Fibroblast of lung (primary cell): ENCODE results near the gene TGFB3. TPM values are rescaled to one million over a fixed set of nuclear protein-coding genes. Genes with fewer than 3 reads are reported as not detected.
A peak's percentile ranks its signal among the peaks of the same experiment; 100 is the strongest.

Source experiments
- DNase-seq, 2 donors: peaks; one replicate each; pipeline versions ENCODE4 v3.0.0 to v3.0.0-alpha.2; 2010; ENCODE audit warnings: low read depth in 2 of 2
- H2AFZ ChIP-seq: 2 replicates; pipeline ENCODE4 v1.5.1; 2012; ENCODE audit warnings: low read length, control low read depth, inconsistent platforms
- H3K27ac ChIP-seq: 2 replicates; pipeline ENCODE4 v1.5.1; 2011; ENCODE audit warnings: low read length, control low read depth; ENCODE audit not compliant: insufficient read depth
- H3K27me3 ChIP-seq: 2 replicates; pipeline ENCODE4 v1.5.1; 2011; ENCODE audit warnings: mild to moderate bottlenecking, low read length; ENCODE audit not compliant: control insufficient read depth, insufficient read depth
- H3K36me3 ChIP-seq: 2 replicates; pipeline ENCODE4 v1.5.1; 2011; ENCODE audit warnings: low read length; ENCODE audit not compliant: control insufficient read depth, insufficient read depth
- H3K4me1 ChIP-seq: 2 replicates; pipeline ENCODE4 v1.5.1; 2011; ENCODE audit warnings: low read length; ENCODE audit not compliant: control insufficient read depth, insufficient read depth; ENCODE audit errors: extremely low read depth
- H3K4me2 ChIP-seq: 2 replicates; pipeline ENCODE4 v1.5.1; 2011; ENCODE audit warnings: low read length, control low read depth; ENCODE audit not compliant: insufficient read depth; ENCODE audit errors: extremely low read depth
- H3K4me3 ChIP-seq, 4 experiments: fragments of 200-600 bp in 1 of 4; sonication (generic) in 1 of 4; replicated peaks in 1 of 4; 2 replicates each; pipeline ENCODE4 v1.5.1; 2011 to 2016; ENCODE audit warnings: low read length in 4 of 4, low read depth in 3 of 4, mild to moderate bottlenecking in 3 of 4, control low read depth in 2 of 4, inconsistent platforms in 1 of 4, mixed read lengths in 1 of 4; ENCODE audit not compliant: insufficient read depth in 1 of 4; ENCODE audit errors: control extremely low read depth in 1 of 4
- H3K79me2 ChIP-seq: 2 replicates; pipeline ENCODE4 v1.5.1; 2012; ENCODE audit warnings: mild to moderate bottlenecking, low read length, inconsistent platforms; ENCODE audit not compliant: control insufficient read depth, insufficient read depth
- H3K9ac ChIP-seq: 2 replicates; pipeline ENCODE4 v1.5.1; 2011; ENCODE audit warnings: mild to moderate bottlenecking, low read length, control low read depth; ENCODE audit not compliant: insufficient read depth
- H3K9me3 ChIP-seq: 2 replicates; pipeline ENCODE4 v1.5.1; 2012; ENCODE audit warnings: low read depth, low read length; ENCODE audit not compliant: control insufficient read depth, insufficient read depth
- H4K20me1 ChIP-seq: 2 replicates; pipeline ENCODE4 v1.5.1; 2011; ENCODE audit warnings: low read length; ENCODE audit not compliant: control insufficient read depth, insufficient read depth; ENCODE audit errors: extremely low read depth
- EZH2 ChIP-seq: IDR thresholded peaks from 2 replicates; pipeline ENCODE4 v1.5.1; 2012; ENCODE audit warnings: low read length, control low read depth, mild to moderate bottlenecking; ENCODE audit errors: missing control alignments
- polyA plus RNA-seq, 2 donors: library from polyadenylated mRNA; depleted of rRNA in 1 of 2; stranded (reverse) in 1 of 2; unstranded in 1 of 2; fragments of >200 nt; gene quantifications; 2 replicates each; pipeline ENCODE4 v1.2.1, GENCODE V29; 2011 to 2012; ENCODE audit warnings: missing spikeins in 1 of 2
- total RNA-seq: library from RNA; depleted of rRNA; stranded (reverse); fragments of >200 nt; gene quantifications from 2 replicates; pipeline ENCODE4 v1.2.1, GENCODE V29; 2014
- TF ChIP-seq, protein P1 (sequence below), 2 donors: IDR thresholded peaks in 1 of 2; conservative IDR thresholded peaks in 1 of 2; 1 replicate in 1 of 2; 2 replicates in 1 of 2; pipeline ENCODE4 v1.5.1; 2011 to 2012; ENCODE audit warnings: low read length in 2 of 2, control low read depth in 1 of 2, inconsistent platforms in 1 of 2, low read depth in 1 of 2, mild to moderate bottlenecking in 1 of 2

TGFB3 gene
- total and polyA plus RNA-seq, 2 donors (not counting 1 experiment from before 2014, with no cell fraction given), result 5.9 to 30.8 TPM

DNA sequence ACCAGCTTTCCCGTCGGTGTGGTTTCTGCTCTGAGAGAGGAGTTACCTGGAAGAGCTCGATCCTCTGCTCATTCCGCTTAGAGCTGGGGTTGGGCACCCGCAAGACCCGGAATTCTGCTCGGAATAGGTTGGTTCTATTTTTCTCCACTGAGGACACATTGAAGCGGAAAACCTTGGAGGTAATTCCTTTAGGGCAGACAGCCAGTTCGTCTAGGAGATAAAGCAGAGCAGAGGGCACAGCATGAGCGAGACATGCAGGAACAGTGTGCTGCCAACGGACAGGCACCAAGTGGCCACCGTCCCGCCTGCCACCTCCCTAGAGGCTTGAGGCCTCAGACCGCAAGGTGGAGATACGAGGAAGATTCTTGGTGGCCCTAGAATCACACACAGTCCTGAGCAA is 10.3 kb downstream of the TGFB3 start:
- no peak for TF ChIP-seq EZH2
- TF ChIP-seq, protein P1, sequence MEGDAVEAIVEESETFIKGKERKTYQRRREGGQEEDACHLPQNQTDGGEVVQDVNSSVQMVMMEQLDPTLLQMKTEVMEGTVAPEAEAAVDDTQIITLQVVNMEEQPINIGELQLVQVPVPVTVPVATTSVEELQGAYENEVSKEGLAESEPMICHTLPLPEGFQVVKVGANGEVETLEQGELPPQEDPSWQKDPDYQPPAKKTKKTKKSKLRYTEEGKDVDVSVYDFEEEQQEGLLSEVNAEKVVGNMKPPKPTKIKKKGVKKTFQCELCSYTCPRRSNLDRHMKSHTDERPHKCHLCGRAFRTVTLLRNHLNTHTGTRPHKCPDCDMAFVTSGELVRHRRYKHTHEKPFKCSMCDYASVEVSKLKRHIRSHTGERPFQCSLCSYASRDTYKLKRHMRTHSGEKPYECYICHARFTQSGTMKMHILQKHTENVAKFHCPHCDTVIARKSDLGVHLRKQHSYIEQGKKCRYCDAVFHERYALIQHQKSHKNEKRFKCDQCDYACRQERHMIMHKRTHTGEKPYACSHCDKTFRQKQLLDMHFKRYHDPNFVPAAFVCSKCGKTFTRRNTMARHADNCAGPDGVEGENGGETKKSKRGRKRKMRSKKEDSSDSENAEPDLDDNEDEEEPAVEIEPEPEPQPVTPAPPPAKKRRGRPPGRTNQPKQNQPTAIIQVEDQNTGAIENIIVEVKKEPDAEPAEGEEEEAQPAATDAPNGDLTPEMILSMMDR (conservative IDR thresholded peaks at IDR 0.05 in 1 of 2, IDR thresholded peaks at IDR 0.05 in 1 of 2; ENCODE audit: low read depth in 1 of 2, low read length in 2 of 2), result no peak
- no peak overlapping the region for H3K9ac ChIP-seq
- H3K4me3 ChIP-seq, result no peak overlapping the region
- H2AFZ ChIP-seq, result no peak overlapping the region
- no peaks in the 10 kb centered on the region for H3K9me3 ChIP-seq
- H4K20me1 ChIP-seq, result no peaks in the 10 kb centered on the region
- no peaks in the 10 kb centered on the region for H3K36me3 ChIP-seq
- no peak overlapping the region for H3K4me2 ChIP-seq
- no peak for DNase-seq
- H3K4me1 ChIP-seq, result peaks cover 2% of the 10 kb centered on the region
- no peaks in the 10 kb centered on the region for H3K27me3 ChIP-seq
- H3K27ac ChIP-seq, result no peak overlapping the region
- no peaks in the 10 kb centered on the region for H3K79me2 ChIP-seq

DNA sequence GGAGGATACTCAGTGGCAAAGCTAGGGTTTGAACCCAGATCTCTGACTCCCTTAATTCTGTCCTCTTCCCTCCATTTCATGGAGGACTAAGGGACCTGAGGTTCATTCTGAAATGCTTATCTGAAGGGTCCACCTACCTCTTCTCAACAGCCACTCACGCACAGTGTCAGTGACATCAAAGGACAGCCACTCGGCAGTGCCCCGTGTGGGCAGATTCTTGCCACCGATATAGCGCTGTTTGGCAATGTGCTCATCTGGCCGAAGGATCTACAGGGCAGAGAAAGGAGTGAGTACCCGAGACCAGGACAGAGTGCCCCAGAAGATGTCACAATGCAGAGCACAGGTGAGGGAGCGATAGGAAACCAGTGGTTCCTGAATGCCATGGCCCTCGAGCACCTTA is 10.8 kb downstream of the TGFB3 start:
- no peak for DNase-seq
- Histone ChIP-seq H4K20me1 (no peaks in the 10 kb centered on the region), H3K79me2 (no peaks in the 10 kb centered on the region), H3K9ac (no peak overlapping the region), H3K36me3 (no peaks in the 10 kb centered on the region), H3K27me3 (no peaks in the 10 kb centered on the region), H2AFZ (no peak overlapping the region), H3K4me2 (no peak overlapping the region), H3K4me3 (no peak overlapping the region), H3K4me1 (peaks cover 2% of the 10 kb centered on the region), H3K9me3 (no peaks in the 10 kb centered on the region), H3K27ac (no peak overlapping the region)
- TF ChIP-seq, protein P1 (conservative IDR thresholded peaks at IDR 0.05 in 1 of 2, IDR thresholded peaks at IDR 0.05 in 1 of 2; ENCODE audit: low read depth in 1 of 2, low read length in 2 of 2), result no peak
- no peak for TF ChIP-seq EZH2

DNA sequence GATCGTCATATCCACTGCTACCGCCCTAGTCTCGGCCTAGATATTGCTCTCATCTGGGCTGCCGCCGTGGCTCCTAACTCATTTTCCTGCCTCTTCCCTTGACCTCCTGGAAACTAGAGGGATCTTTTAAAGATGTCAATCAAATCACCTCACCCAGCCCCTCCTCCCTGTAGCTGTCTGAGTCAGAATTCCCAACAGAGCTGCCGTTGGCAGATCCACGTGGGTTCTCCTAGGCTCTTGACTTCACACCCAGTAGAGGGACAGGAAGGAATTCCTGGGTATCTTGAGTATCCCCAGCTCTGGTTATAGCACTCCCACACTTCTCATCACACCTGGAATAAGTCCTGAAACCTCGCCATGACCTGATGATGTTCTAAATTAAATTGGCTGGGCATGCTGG is 11.9 kb downstream of the TGFB3 start:
- H3K9ac ChIP-seq, result no peak overlapping the region
- no peak overlapping the region for H2AFZ ChIP-seq
- H3K4me3 ChIP-seq, result no peak overlapping the region
- no peaks in the 10 kb centered on the region for H3K9me3 ChIP-seq
- H4K20me1 ChIP-seq, result no peaks in the 10 kb centered on the region
- H3K27ac ChIP-seq, result no peak overlapping the region
- H3K4me1 ChIP-seq, result peaks cover 2% of the 10 kb centered on the region
- TF ChIP-seq, protein P1 (conservative IDR thresholded peaks at IDR 0.05 in 1 of 2, IDR thresholded peaks at IDR 0.05 in 1 of 2; ENCODE audit: low read depth in 1 of 2, low read length in 2 of 2), result no peak
- no peak for TF ChIP-seq EZH2
- H3K79me2 ChIP-seq, result no peaks in the 10 kb centered on the region
- H3K36me3 ChIP-seq, result no peaks in the 10 kb centered on the region
- peak in 1 of 2 donors; percentile 11 for DNase-seq
- H3K4me2 ChIP-seq, result no peak overlapping the region
- no peaks in the 10 kb centered on the region for H3K27me3 ChIP-seq
